GM12864 (cell line): Measurements from ENCODE around the gene CTH.
"Not testable (repeated sequence)": the region's sequence is repeated elsewhere in the genome, so short reads cannot be mapped to it uniquely, and the experiment has no call there.

Experiments
- DNase-seq: peaks from one replicate; pipeline ENCODE4 v3.0.0-alpha.2; 2011; ENCODE audit warnings: low read depth
- H3K4me3 ChIP-seq: 2 replicates; pipeline ENCODE4 v1.5.1; 2011; ENCODE audit warnings: mild to moderate bottlenecking, low read depth, low read length, control low read depth
- TF ChIP-seq, protein P1 (sequence below): IDR thresholded peaks from 2 replicates; pipeline ENCODE4 v1.5.1; 2011; ENCODE audit warnings: low read depth, mild to moderate bottlenecking, moderate library complexity, low read length, control low read depth, inconsistent platforms; ENCODE audit errors: missing control alignments

CTH gene

GRCh38 chr1:70475023-70475422 lies 64.0 kb downstream of the CTH start:
- no peak overlapping the region for H3K4me3 ChIP-seq
- no peak for DNase-seq
- TF ChIP-seq, protein P1, sequence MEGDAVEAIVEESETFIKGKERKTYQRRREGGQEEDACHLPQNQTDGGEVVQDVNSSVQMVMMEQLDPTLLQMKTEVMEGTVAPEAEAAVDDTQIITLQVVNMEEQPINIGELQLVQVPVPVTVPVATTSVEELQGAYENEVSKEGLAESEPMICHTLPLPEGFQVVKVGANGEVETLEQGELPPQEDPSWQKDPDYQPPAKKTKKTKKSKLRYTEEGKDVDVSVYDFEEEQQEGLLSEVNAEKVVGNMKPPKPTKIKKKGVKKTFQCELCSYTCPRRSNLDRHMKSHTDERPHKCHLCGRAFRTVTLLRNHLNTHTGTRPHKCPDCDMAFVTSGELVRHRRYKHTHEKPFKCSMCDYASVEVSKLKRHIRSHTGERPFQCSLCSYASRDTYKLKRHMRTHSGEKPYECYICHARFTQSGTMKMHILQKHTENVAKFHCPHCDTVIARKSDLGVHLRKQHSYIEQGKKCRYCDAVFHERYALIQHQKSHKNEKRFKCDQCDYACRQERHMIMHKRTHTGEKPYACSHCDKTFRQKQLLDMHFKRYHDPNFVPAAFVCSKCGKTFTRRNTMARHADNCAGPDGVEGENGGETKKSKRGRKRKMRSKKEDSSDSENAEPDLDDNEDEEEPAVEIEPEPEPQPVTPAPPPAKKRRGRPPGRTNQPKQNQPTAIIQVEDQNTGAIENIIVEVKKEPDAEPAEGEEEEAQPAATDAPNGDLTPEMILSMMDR: no peak

DNA sequence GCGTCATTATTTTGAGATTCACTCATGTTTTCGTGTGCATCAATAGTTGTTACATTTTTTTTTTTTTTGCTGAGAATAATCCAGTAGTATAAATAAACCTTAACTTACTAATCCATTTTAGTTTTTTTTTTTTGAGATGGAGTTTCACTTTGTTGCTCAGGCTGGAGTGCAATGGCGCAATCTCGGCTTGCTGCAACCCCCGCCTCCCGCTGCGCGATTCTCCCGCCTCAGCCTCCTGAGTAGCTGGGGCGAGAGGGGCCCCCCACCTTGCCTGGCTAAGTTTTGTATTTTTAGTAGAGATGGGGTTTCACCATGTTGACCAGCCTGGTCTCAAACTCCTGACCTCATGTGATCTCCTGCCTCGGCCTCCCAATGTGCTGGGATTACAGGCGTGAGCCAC lies 66.0 kb downstream of the CTH start:
- no peak for DNase-seq

DNA sequence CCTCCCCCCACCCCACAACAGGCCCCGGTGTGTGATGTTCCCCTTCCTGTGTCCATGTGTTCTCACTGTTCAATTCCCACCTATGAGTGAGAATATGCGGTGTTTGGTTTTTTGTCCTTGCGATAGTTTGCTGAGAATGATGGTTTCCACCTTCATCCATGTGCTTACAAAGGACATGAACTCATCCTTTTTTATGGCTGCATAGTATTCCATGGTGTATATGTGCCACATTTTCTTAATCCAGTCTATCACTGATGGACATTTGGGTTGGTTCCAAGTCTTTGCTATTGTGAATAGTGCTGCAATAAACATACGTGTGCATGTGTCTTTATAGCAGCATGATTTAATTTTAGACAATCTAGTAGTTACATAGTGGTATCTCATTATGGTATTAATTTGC lies 66.8 kb downstream of the CTH start:
- not testable (repeated sequence) for H3K4me3 ChIP-seq, DNase-seq

More for the DNA sequence above, 66.0 kb downstream of the CTH start:
- H3K4me3 ChIP-seq: no peak overlapping the region
- TF ChIP-seq, protein P1: no peak

GRCh38 chr1:70483342-70483741 lies 72.3 kb downstream of the CTH start:
- no peak for DNase-seq
- H3K4me3 ChIP-seq: no peak overlapping the region
- TF ChIP-seq, protein P1: no peak

DNA sequence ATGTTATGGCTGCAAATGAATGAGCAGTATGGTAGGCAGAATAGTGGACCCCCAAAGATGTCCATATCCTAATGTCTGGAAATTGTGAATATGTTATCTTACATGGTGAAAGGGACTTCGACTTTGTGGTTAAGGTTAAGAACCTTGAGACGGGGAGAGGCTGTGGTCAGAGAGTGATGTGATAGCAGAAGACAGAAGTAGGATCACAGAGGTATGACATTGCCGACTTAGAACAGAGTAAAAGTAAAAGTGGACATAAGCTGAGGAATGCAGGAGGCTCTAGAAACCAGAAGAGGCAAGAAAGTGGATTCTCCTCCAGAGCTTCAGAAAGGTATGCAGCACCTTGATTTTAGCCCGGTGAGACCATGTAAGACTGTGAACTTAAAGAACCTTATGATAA lies 74.6 kb downstream of the CTH start:
- DNase-seq: no peak
- TF ChIP-seq, protein P1: no peak
- no peak overlapping the region for H3K4me3 ChIP-seq

DNA sequence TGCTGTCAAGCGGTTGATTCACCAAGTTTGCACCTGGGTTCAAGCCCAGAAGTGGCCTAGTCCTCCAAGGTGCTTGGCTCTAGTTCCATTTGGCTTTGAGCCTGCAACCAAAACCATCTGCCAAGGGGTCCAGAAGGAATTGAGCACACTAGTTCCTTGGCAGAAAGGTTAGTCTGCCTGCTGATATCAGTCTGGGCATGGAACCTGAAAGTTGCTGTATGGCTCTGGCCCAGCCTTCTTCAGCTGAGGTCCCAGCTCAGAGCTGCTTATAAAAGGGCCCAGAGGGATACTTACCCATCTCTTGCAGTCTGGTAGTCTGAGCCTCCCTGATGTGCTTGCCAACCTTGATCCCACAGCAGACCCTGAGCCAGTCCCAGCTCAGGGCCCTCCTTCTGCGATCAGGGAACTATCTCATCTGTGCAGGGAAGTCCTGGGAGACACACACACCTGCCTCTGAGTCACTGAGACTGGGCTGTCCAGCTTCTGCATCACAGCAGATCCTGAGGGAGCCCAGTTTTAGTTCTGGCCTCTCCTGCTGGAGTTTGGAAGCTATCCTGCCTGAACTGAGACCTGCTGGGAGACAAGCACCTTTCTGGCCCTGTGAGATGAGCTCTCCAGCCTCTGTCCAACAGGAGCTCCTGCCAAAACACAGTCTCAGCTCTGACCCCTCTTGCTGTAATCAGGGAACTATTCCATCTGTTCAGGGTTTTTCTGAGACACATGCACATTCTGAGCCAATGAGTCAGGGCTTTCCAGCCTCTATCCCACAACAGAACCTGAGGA lies 75.8 kb downstream of the CTH start:
- DNase-seq: no peak
- TF ChIP-seq, protein P1: no peak
- no peak overlapping the region for H3K4me3 ChIP-seq

DNA sequence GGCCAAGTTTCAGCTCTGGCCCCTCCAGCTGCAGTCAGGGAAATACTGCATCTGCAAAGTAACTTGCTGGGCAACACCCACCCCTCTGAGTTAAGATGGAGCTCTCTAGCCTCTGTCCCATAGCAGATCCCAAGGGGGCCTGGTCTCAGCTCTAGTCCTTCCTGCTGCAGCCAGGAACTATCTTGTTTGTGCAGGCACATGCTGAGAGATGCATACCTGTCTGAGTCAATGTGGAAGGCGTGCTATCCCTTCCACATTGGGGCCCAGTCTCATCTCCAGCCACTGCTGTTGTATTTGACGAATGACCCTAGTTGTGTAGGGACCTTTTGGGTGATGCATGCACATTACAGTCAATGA lies 76.4 kb downstream of the CTH start:
- no peak overlapping the region for H3K4me3 ChIP-seq
- TF ChIP-seq, protein P1: no peak
- no peak for DNase-seq
